Activated B cell treated with CpG ODN at 0.5 μM for 24 hours (primary cell): ENCODE results near the gene HOXD3. TPM values are rescaled to one million over a fixed set of nuclear protein-coding genes. Genes with fewer than 3 reads are reported as not detected.

ENCODE experiments used
- ATAC-seq: fragments of 200-7000 bp; cut with Tn5 transposase; one replicate; pipeline ENCODE4 v1.10.0; 2021; ENCODE audit warnings: low read depth, mild to moderate bottlenecking, moderate library complexity
- CTCF ChIA-PET: fragments of 350-600 bp; sonication (Branson Sonifier 250); formaldehyde crosslinking; loops from one replicate; lab custom pipeline; 2021; ENCODE audit warnings: antibody characterized with exemption; lab: Charles Lee
- POLR2A ChIA-PET: fragments of 350-600 bp; sonication (Branson Sonifier 250); formaldehyde crosslinking; loops from one replicate; lab custom pipeline; 2021; ENCODE audit warnings: antibody characterized with exemption; lab: Charles Lee
- DNase-seq: peaks from one replicate; pipeline ENCODE4 v3.0.0; 2022
- H3K27ac Mint-ChIP-seq: one replicate; pipeline ENCODE4 v1.8.0; 2020; ENCODE audit warnings: mixed read lengths
- H3K27me3 Mint-ChIP-seq: one replicate; pipeline ENCODE4 v1.8.0; 2021; ENCODE audit warnings: mixed read lengths
- H3K36me3 Mint-ChIP-seq: one replicate; pipeline ENCODE4 v1.8.0; 2021; ENCODE audit warnings: low read depth, mixed read lengths
- H3K4me1 Mint-ChIP-seq: one replicate; pipeline ENCODE4 v1.8.0; 2021; ENCODE audit warnings: mixed read lengths
- H3K4me3 Mint-ChIP-seq: one replicate; pipeline ENCODE4 v1.8.0; 2020; ENCODE audit warnings: mild to moderate bottlenecking, mixed read lengths
- H3K9me3 Mint-ChIP-seq: one replicate; pipeline ENCODE4 v1.8.0; 2020; ENCODE audit warnings: mixed read lengths
- intact Hi-C: fragments of 100-400 bp; cut with micrococcal nuclease; formaldehyde crosslinking; loops from one replicate; pipeline ENCODE4 v1.15.1; 2024
- total RNA-seq: library from RNA; stranded (reverse); gene quantifications from 2 replicates; pipeline ENCODE4 v1.2.3, GENCODE V29; 2022
- TF ChIP-seq, protein P1 (sequence below): fragments of 200-600 bp; IDR thresholded peaks from one replicate; pipeline ENCODE4 v1.8.0; 2022; ENCODE audit warnings: antibody characterized with exemption, mild to moderate bottlenecking

Gene HOXD3
- total RNA-seq, 1 donor from 2014 or later = not detected

DNA sequence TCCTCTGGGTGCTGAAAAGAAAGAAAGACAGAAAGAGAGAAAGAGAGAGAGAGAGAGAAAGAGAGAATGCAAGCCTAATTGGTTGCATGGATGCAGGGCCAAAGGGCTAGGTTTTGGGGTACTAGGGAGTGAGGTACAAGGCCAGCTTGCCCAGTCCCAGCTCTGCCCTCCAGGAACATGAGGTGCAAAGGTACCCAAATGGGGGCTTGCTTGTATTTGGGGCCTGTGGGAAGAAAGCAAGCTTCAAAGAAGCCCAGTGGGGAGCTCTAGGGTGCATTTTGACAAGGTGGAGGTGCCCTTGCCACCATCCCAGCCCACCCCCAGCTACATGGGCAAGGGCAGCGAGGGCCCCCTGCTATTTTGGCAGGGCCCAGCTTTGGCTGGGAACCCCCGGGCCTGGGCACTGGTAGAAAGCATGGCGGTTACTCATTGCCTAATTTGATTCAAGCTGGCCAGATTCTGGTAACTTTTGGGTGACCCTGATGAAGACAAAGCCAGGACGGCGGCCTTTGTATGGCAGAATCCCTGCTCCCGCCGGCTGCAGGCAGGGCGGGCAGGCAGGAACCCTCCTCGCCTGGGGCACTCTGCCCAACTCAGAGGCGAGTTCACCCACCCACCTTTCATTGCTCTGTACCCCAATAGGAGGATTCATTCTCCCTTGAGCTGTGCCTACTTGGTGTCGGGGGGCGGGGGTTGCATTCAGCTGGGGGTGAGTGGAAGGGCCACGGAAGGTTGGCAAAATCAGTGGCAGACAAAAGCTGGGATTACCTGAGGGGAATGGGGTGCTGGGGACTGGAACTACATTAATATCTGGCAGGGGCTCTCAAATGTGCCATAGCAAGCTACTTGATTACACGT is 6.3 kb upstream of the HOXD3 start:
- Mint-ChIP-seq H3K4me3 (no peak overlapping the region), H3K36me3 (no peaks in the 10 kb centered on the region), H3K9me3 (no peaks in the 10 kb centered on the region), H3K27ac (no peak overlapping the region), H3K4me1 (no peaks in the 10 kb centered on the region), H3K27me3 (peaks cover 70% of the 10 kb centered on the region)
- TF ChIP-seq, protein P1, sequence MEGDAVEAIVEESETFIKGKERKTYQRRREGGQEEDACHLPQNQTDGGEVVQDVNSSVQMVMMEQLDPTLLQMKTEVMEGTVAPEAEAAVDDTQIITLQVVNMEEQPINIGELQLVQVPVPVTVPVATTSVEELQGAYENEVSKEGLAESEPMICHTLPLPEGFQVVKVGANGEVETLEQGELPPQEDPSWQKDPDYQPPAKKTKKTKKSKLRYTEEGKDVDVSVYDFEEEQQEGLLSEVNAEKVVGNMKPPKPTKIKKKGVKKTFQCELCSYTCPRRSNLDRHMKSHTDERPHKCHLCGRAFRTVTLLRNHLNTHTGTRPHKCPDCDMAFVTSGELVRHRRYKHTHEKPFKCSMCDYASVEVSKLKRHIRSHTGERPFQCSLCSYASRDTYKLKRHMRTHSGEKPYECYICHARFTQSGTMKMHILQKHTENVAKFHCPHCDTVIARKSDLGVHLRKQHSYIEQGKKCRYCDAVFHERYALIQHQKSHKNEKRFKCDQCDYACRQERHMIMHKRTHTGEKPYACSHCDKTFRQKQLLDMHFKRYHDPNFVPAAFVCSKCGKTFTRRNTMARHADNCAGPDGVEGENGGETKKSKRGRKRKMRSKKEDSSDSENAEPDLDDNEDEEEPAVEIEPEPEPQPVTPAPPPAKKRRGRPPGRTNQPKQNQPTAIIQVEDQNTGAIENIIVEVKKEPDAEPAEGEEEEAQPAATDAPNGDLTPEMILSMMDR = no peak
- DNase-seq = no peak
- ChIA-PET CTCF (no interaction called here), POLR2A (no interaction called here)
- ATAC-seq = no peak
- intact Hi-C loops = no loop called here

DNA sequence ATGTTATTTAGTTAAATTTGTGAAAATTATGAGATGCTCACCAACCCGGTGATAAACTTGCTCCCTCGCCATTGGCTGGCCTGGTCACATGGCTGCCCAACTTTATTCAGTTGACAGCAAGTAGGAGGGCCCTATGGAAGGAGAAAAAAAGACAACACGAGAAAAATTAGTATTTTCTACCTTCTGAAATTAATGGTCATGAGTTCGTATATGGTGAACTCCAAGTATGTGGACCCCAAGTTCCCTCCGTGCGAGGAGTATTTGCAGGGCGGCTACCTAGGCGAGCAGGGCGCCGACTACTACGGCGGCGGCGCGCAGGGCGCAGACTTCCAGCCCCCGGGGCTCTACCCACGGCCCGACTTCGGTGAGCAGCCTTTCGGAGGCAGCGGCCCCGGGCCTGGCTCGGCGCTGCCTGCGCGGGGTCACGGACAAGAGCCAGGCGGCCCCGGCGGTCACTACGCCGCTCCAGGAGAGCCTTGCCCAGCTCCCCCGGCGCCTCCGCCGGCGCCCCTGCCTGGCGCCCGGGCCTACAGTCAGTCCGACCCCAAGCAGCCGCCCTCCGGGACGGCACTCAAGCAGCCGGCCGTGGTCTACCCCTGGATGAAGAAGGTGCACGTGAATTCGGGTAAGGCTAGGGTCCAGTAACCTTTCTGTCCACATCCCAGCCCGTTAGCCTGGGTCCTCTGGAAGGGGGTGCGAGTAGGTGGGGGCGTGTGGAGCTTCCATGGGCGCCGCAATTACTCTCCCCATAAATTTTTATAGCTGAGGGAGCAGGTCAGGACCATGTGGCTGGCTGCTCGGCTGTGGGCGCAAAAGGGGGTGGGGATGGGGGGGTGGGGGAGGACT is 5.4 kb upstream of the HOXD3 start, which contains the start of gene HOXD4:
Gene HOXD4, plus strand, starts transcription at position 109 of the 846 bp plus-strand sequence. Its CDS starts 84 bp downstream, at position 193.
- intact Hi-C loops = no loop called here
- DNase-seq (no peak), ATAC-seq (no peak)
- peaks cover 70% of the 10 kb centered on the region for H3K27me3 Mint-ChIP-seq
- TF ChIP-seq, protein P1 = no peak
- POLR2A ChIA-PET = no interaction called here
- CTCF ChIA-PET = no interaction called here
- H3K27ac Mint-ChIP-seq = no peak within 1 kb of the TSS
- no peak within 1 kb of the TSS for H3K4me3 Mint-ChIP-seq
- no peaks in the 10 kb centered on the region for H3K36me3 Mint-ChIP-seq
- H3K9me3 Mint-ChIP-seq = no peaks in the 10 kb centered on the region
- H3K4me1 Mint-ChIP-seq = no peaks in the 10 kb centered on the region

DNA sequence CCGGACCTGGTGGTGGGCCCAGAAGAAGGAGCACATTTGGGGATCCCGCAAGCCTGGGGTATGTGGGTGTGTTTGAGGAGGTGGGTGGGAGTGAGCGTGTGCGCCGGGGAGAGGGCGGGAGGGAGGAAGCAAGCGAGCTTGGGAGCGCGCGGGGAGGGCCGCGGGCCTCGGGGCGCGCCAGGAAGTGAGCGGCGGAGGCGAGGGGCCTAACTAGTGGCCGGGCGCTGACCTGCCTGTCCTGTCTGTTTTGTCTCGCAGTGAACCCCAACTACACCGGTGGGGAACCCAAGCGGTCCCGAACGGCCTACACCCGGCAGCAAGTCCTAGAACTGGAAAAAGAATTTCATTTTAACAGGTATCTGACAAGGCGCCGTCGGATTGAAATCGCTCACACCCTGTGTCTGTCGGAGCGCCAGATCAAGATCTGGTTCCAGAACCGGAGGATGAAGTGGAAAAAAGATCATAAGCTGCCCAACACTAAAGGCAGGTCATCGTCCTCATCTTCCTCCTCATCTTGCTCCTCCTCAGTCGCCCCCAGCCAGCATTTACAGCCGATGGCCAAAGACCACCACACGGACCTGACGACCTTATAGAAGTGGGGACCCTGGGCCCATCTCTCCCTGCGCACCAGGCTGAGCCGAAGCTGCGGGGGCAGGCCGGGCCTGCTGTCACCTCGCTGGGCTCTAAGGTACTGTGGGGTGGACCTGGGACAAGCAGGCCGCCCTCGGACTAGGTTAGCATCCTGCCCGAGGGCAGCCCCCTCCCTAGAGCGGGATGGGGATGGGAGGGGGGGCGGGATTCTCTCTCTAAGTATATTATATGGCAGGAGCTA is 4.5 kb upstream of the HOXD3 start:
- DNase-seq = no peak
- H3K4me1 Mint-ChIP-seq = peaks cover 3% of the 10 kb centered on the region
- peaks cover 66% of the 10 kb centered on the region for H3K27me3 Mint-ChIP-seq
- TF ChIP-seq, protein P1 = no peak
- no peaks in the 10 kb centered on the region for H3K9me3 Mint-ChIP-seq
- no peak overlapping the region for H3K27ac Mint-ChIP-seq
- intact Hi-C loops = no loop called here
- CTCF ChIA-PET = no interaction called here
- H3K4me3 Mint-ChIP-seq = no peak overlapping the region
- no peak for ATAC-seq
- H3K36me3 Mint-ChIP-seq = no peaks in the 10 kb centered on the region
- POLR2A ChIA-PET = no interaction called here

DNA sequence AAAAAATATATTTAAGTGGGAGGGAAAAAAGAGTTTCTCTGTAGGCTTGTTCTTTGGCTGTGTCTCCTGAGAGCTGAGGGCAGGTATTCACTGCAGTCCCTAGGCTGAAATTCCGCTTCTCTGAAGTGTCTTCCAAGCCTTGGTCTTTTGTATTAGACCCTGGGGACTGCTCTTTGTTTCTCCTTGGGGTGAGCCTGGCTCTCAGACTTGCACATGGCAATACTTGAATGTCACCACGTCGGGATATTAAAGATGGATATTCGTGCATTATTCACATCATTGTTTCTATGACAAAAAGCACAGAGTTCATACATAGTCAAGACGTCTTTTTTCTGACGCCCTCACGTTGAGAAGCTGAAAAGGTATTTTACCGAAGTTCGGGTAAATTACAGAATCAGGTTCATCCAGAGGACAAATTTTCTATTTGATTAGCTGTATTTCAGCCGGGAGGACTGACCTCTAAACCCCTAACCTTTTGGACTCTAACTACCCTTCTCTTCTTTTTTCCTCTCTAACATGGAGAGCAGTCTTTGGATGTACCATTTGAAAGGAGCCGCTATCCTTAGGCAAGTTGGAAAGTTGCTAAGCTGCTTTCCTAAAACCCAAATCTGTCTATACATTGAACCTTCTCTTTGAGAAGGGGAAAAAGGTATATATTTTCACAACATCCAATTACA is 2.4 kb upstream of the HOXD3 start:
- Mint-ChIP-seq H3K27me3 (peaks cover 60% of the 10 kb centered on the region), H3K9me3 (no peaks in the 10 kb centered on the region), H3K4me3 (no peak overlapping the region), H3K4me1 (peaks cover 3% of the 10 kb centered on the region), H3K36me3 (no peaks in the 10 kb centered on the region), H3K27ac (no peak overlapping the region)
- DNase-seq (no peak), ATAC-seq (no peak)
- TF ChIP-seq, protein P1 = no peak
- intact Hi-C loops = no loop called here
- ChIA-PET CTCF (interaction anchor here (1.6 kb wide), 1 partner anchor 300 kb away, joined by 3 read pairs; no protein-coding TSS in a partner anchor), POLR2A (no interaction called here)
